PC-3 (cell line): ENCODE measurements around the gene APBB2. TPM values are rescaled to one million over a fixed set of nuclear protein-coding genes. Genes with fewer than 3 reads are reported as not detected.

Experiments
- ATAC-seq: fragments of 200-7000 bp; cut with Tn5 transposase; 2 replicates; pipeline ENCODE4 v1.9.1; 2020; ENCODE audit warnings: mild to moderate bottlenecking, moderate library complexity
- Bru-seq: library from RNA; stranded (reverse); fragments of 400-500 nt; gene quantifications from one replicate; lab custom pipeline; 2021; lab: Mats Ljungman, UMichigan
- BruChase-seq, 2 experiments: library from RNA; stranded (reverse); fragments of 400-500 nt; gene quantifications; one replicate each; lab custom pipeline; 2021; lab: Mats Ljungman, UMichigan
- BruUV-seq: library from RNA; stranded (reverse); fragments of 400-500 nt; replicated peaks from 2 replicates; lab custom pipeline; 2021; lab: Mats Ljungman, UMichigan
- CTCF ChIA-PET: fragments of 300-600 bp; sonication (Branson Sonifier 250); formaldehyde crosslinking; loops from one replicate; lab custom pipeline; 2022; ENCODE audit warnings: antibody characterized with exemption; lab: Charles Lee
- POLR2A ChIA-PET: fragments of 300-600 bp; sonication (Branson Sonifier 250); formaldehyde crosslinking; loops from one replicate; lab custom pipeline; 2022; ENCODE audit warnings: antibody characterized with exemption; ENCODE audit not compliant: unreplicated experiment; lab: Charles Lee
- DNase-seq: peaks from one replicate; pipeline ENCODE4 v3.0.0-alpha.2; 2015
- H2AFZ ChIP-seq: fragments of 300-600 bp; sonication (generic); 2 replicates; pipeline ENCODE4 v1.6.0; 2016; ENCODE audit warnings: antibody characterized with exemption, low read length
- H3F3A ChIP-seq: fragments of 300-600 bp; sonication (generic); one replicate; pipeline ENCODE4 v1.6.0; 2017; ENCODE audit warnings: antibody characterized with exemption, low read length, control low read depth, mild to moderate bottlenecking; ENCODE audit not compliant: unreplicated experiment
- H3K27ac ChIP-seq: fragments of 300-600 bp; sonication (generic); 2 replicates; pipeline ENCODE4 v1.5.1; 2016; ENCODE audit warnings: mild to moderate bottlenecking, low read length
- H3K27me3 ChIP-seq: fragments of 300-600 bp; sonication (generic); 2 replicates; pipeline ENCODE4 v1.6.1; 2016; ENCODE audit warnings: low read length, mixed read lengths
- H3K36me3 ChIP-seq: fragments of 300-600 bp; sonication (generic); 2 replicates; pipeline ENCODE4 v1.6.1; 2016; ENCODE audit warnings: low read depth, mixed run types, low read length, mixed read lengths
- H3K4me1 ChIP-seq: fragments of 300-600 bp; sonication (generic); 2 replicates; pipeline ENCODE4 v1.5.1; 2016; ENCODE audit warnings: low read length; ENCODE audit not compliant: insufficient read depth
- H3K4me2 ChIP-seq: fragments of 300-600 bp; sonication (generic); 2 replicates; pipeline ENCODE4 v1.6.0; 2016; ENCODE audit warnings: low read length
- H3K4me3 ChIP-seq: fragments of 300-600 bp; sonication (generic); 2 replicates; pipeline ENCODE4 v1.5.1; 2016; ENCODE audit warnings: mild to moderate bottlenecking, low read length, mixed read lengths
- H3K79me2 ChIP-seq: fragments of 300-600 bp; sonication (generic); 2 replicates; pipeline ENCODE4 v1.6.1; 2017; ENCODE audit warnings: low read length, mixed read lengths
- H3K9ac ChIP-seq: fragments of 300-600 bp; sonication (generic); 2 replicates; pipeline ENCODE4 v1.6.0; 2016; ENCODE audit warnings: mild to moderate bottlenecking, low read length
- H3K9me2 ChIP-seq: fragments of 300-600 bp; sonication (generic); replicated peaks from 2 replicates; pipeline ENCODE4 v1.6.1; 2016; ENCODE audit warnings: mixed run types, low read length, mixed read lengths
- H3K9me3 ChIP-seq: fragments of 300-600 bp; sonication (generic); 2 replicates; pipeline ENCODE4 v1.6.1; 2016; ENCODE audit warnings: low read length, mixed read lengths
- H4K20me1 ChIP-seq: fragments of 300-600 bp; sonication (generic); 2 replicates; pipeline ENCODE4 v1.6.1; 2016; ENCODE audit warnings: low read length, mixed read lengths
- CTCF ChIP-seq: fragments of 300-600 bp; sonication (generic); conservative IDR thresholded peaks from 2 replicates; pipeline ENCODE4 v1.5.1; 2017; ENCODE audit warnings: antibody characterized with exemption, low read depth, mild to moderate bottlenecking, low read length
- EZH2 ChIP-seq: fragments of 300-600 bp; sonication (generic); IDR thresholded peaks from one replicate; pipeline ENCODE4 v1.6.1; 2017; ENCODE audit warnings: antibody characterized with exemption, mild to moderate bottlenecking, low read length; ENCODE audit not compliant: unreplicated experiment
- EZH2phosphoT487 ChIP-seq: fragments of 300-600 bp; sonication (generic); IDR thresholded peaks from 2 replicates; pipeline ENCODE4 v1.6.1; 2018; ENCODE audit warnings: mild to moderate bottlenecking, antibody characterized with exemption, low read length, borderline replicate concordance
- intact Hi-C: fragments of 100-400 bp; cut with micrococcal nuclease; formaldehyde crosslinking; loops from 2 replicates; pipeline ENCODE4 v1.9.0; 2023
- long read RNA-seq: library from polyadenylated mRNA; unstranded; transcript quantifications from one replicate; pipeline ENCODE4 v2.0.0, GENCODE V29; 2021; ENCODE audit not compliant: unreplicated experiment
- total RNA-seq: library from RNA; depleted of rRNA; stranded (reverse); fragments of >200 nt; gene quantifications from 2 replicates; pipeline ENCODE4 v1.2.3, GENCODE V29; 2014; rRNA removed

The APBB2 gene
- total RNA-seq (24.7 and 26.7 TPM in 2 replicates), Bru-seq, nascent RNA (percentile 82 among the genes with signal in this experiment), BruChase-seq, experiment 1, labeled RNA remaining after a 6-hour chase (percentile 73 among the genes with signal in this experiment), BruChase-seq, experiment 2, labeled RNA remaining after a 2-hour chase (percentile 71 among the genes with signal in this experiment)
- long read RNA-seq, full-length matches to known transcripts = 7 of 41 reads
- long read RNA-seq, partial matches to known transcripts = 13 of 41 reads
- long read RNA-seq, other reads (novel, unspliced or antisense) = 21 of 41 reads

- H3K9me2 ChIP-seq = no peaks in the 10 kb centered on the region
- no TSS peak for BruUV-seq
- peak within 1 kb of the TSS; percentile 89 for H3K4me2 ChIP-seq
- peak within 1 kb of the TSS; percentile 77 for H2AFZ ChIP-seq
- intact Hi-C loops = loop anchor here (1.0 to 5.0 kb wide), 5 partner anchors 37 to 462 kb away; no protein-coding TSS in a partner anchor
- ATAC-seq = peak; percentile 74
- H3K27ac ChIP-seq = 0 out of 2 replicates have a peak within 1 kb of the TSS, but pooled peaks have one; percentile 18
- H3K9ac ChIP-seq = peak within 1 kb of the TSS; percentile 77
- peak; percentile 96 for DNase-seq
- peak; percentile 49 for TF ChIP-seq CTCF
- no peak for TF ChIP-seq EZH2
- peaks cover 49% of the 10 kb centered on the region for H3K79me2 ChIP-seq
- POLR2A ChIA-PET = no interaction called here
- H4K20me1 ChIP-seq = peaks cover 5% of the 10 kb centered on the region; the same call in 1 of the 2 replicates
- no peaks in the 10 kb centered on the region for H3K9me3 ChIP-seq
- H3F3A ChIP-seq = no peaks in the 10 kb centered on the region
- H3K27me3 ChIP-seq = no peaks in the 10 kb centered on the region
- no peaks in the 10 kb centered on the region for H3K36me3 ChIP-seq
- CTCF ChIA-PET = interaction anchor here (0.6 to 1.0 kb wide), 9 partner anchors 34 to 347 kb away, joined by 3 to 8 read pairs (median 5); no protein-coding TSS in a partner anchor
- H3K4me1 ChIP-seq = peaks cover 26% of the 10 kb centered on the region
- peak within 1 kb of the TSS; percentile 99 for H3K4me3 ChIP-seq
These were observed at the start of gene APBB2 for GRCh38 chr4:41214136-41214824. Gene APBB2 (minus strand): TSS chr4:41214542. CDS start chr4:41033254, 181,288 bp downstream.

- Histone ChIP-seq H3K27ac (no peak overlapping the region), H3K4me3 (no peak overlapping the region), H3K4me2 (no peak overlapping the region), H3K9me2 (no peaks in the 10 kb centered on the region), H3K9ac (no peak overlapping the region), H3K4me1 (no peaks in the 10 kb centered on the region), H3K27me3 (no peaks in the 10 kb centered on the region), H3K36me3 (no peaks in the 10 kb centered on the region), H4K20me1 (no peaks in the 10 kb centered on the region), H3F3A (no peaks in the 10 kb centered on the region), H3K79me2 (no peaks in the 10 kb centered on the region), H2AFZ (no peak overlapping the region), H3K9me3 (no peaks in the 10 kb centered on the region)
- DNase-seq (no peak), ATAC-seq (no peak)
- CTCF ChIA-PET = no interaction called here
- POLR2A ChIA-PET = no interaction called here
- intact Hi-C loops = no loop called here
- BruUV-seq = no TSS peak
- TF ChIP-seq CTCF = no peak
- no peak for TF ChIP-seq EZH2phosphoT487
- TF ChIP-seq EZH2 = no peak
These were observed 47.9 kb upstream of the APBB2 start for GRCh38 chr4:41262198-41262597.
